Neural cell (in vitro differentiated cells): ENCODE measurements around the gene FGF12. TPM values are rescaled to one million over a fixed set of nuclear protein-coding genes. Genes with fewer than 3 reads are reported as not detected.

ENCODE experiments used
- H2AFZ ChIP-seq: fragments of 200-600, 300-800 bp; sonication (generic), shearing (Covaris generic); 2 replicates; pipeline ENCODE4 v1.6.0; 2014; ENCODE audit warnings: low read depth, mild to moderate bottlenecking, antibody characterized with exemption, low read length, moderate library complexity
- H3F3A ChIP-seq: fragments of 200-600 bp; shearing (Covaris generic); 2 replicates; pipeline ENCODE4 v1.6.1; 2016; ENCODE audit warnings: mild to moderate bottlenecking, moderate library complexity, mixed read lengths, antibody characterized with exemption, low read length; ENCODE audit not compliant: insufficient read depth, poor library complexity, severe bottlenecking
- H3K27ac ChIP-seq: fragments of 200-600, 300-800 bp; sonication (generic), shearing (Covaris generic); 2 replicates; pipeline ENCODE4 v1.5.1; 2014; ENCODE audit warnings: mild to moderate bottlenecking, low read length, moderate library complexity
- H3K27me3 ChIP-seq: fragments of 300-800, 200-600 bp; sonication (generic), shearing (Covaris generic); 2 replicates; pipeline ENCODE4 v1.6.0; 2014; ENCODE audit warnings: mild to moderate bottlenecking, low read depth, low read length, moderate library complexity; ENCODE audit not compliant: insufficient read depth
- H3K36me3 ChIP-seq: fragments of 300-800, 200-600 bp; sonication (generic), shearing (Covaris generic); 2 replicates; pipeline ENCODE4 v1.5.1; 2014; ENCODE audit warnings: mild to moderate bottlenecking, antibody characterized with exemption, low read length, moderate library complexity; ENCODE audit not compliant: insufficient read depth
- H3K4me2 ChIP-seq: fragments of 300-800, 200-600 bp; sonication (generic), shearing (Covaris generic); 2 replicates; pipeline ENCODE4 v1.6.0; 2014; ENCODE audit warnings: mild to moderate bottlenecking, low read length
- H3K4me3 ChIP-seq: fragments of 300-800, 200-600 bp; sonication (generic), shearing (Covaris generic); 2 replicates; pipeline ENCODE4 v1.5.1; 2014; ENCODE audit warnings: mild to moderate bottlenecking, low read length, moderate library complexity
- H3K79me2 ChIP-seq: fragments of 200-600 bp; shearing (Covaris generic); replicated peaks from 2 replicates; pipeline ENCODE4 v1.6.0; 2014; ENCODE audit warnings: mild to moderate bottlenecking, low read length, moderate library complexity; ENCODE audit not compliant: insufficient read depth
- H3K9ac ChIP-seq: fragments of 300-800, 200-600 bp; sonication (generic), shearing (Covaris generic); 2 replicates; pipeline ENCODE4 v1.6.1; 2016; ENCODE audit warnings: mild to moderate bottlenecking, low read length, mixed read lengths
- H3K9me2 ChIP-seq: fragments of 200-600 bp; shearing (Covaris generic); 2 replicates; pipeline ENCODE4 v1.6.1; 2016; ENCODE audit warnings: mild to moderate bottlenecking, low read length, mixed read lengths; ENCODE audit not compliant: insufficient read depth
- H3K9me3 ChIP-seq: fragments of 200-600, 300-800 bp; sonication (generic), shearing (Covaris generic); 2 replicates; pipeline ENCODE4 v1.6.1; 2016; ENCODE audit warnings: mild to moderate bottlenecking, mixed run types, low read length, moderate library complexity, mixed read lengths
- H4K20me1 ChIP-seq: fragments of 200-600 bp; shearing (Covaris generic); 2 replicates; pipeline ENCODE4 v1.6.1; 2016; ENCODE audit warnings: mild to moderate bottlenecking, mixed run types; ENCODE audit not compliant: insufficient read depth
- EP300 ChIP-seq: fragments of 450-650 bp; conservative IDR thresholded peaks from 2 replicates; pipeline ENCODE4 v1.6.1; 2014; ENCODE audit warnings: antibody characterized with exemption, mild to moderate bottlenecking, moderate library complexity; ENCODE audit not compliant: poor library complexity, severe bottlenecking
- EZH2 ChIP-seq: fragments of 200-600, 300-800 bp; shearing (Covaris generic), sonication (generic); IDR thresholded peaks from 2 replicates; pipeline ENCODE4 v1.6.1; 2014; ENCODE audit warnings: antibody characterized with exemption, low read length, borderline replicate concordance, mild to moderate bottlenecking; ENCODE audit not compliant: insufficient read depth, poor library complexity, severe bottlenecking
- MXI1 ChIP-seq: fragments of 450-650 bp; conservative IDR thresholded peaks from 2 replicates; pipeline ENCODE4 v1.6.1; 2014; ENCODE audit warnings: antibody characterized with exemption, mild to moderate bottlenecking; ENCODE audit not compliant: poor library complexity, severe bottlenecking
- POLR2AphosphoS5 ChIP-seq: IDR thresholded peaks from 2 replicates; pipeline ENCODE4 v1.6.1; 2012
- RAD21 ChIP-seq: fragments of 450-650 bp; conservative IDR thresholded peaks from 2 replicates; pipeline ENCODE4 v1.6.1; 2014; ENCODE audit warnings: antibody characterized with exemption, mild to moderate bottlenecking, moderate library complexity
- SMC3 ChIP-seq: fragments of 450-650 bp; conservative IDR thresholded peaks from 2 replicates; pipeline ENCODE4 v1.6.1; 2014; ENCODE audit warnings: antibody characterized with exemption, mild to moderate bottlenecking, moderate library complexity; ENCODE audit not compliant: poor library complexity
- TAF1 ChIP-seq: IDR thresholded peaks from 2 replicates; pipeline ENCODE4 v1.6.1; 2012; ENCODE audit warnings: low read depth
- polyA plus RNA-seq: library from polyadenylated mRNA; depleted of rRNA; stranded (reverse); fragments of >200 nt; gene quantifications from 2 replicates; pipeline ENCODE4 v1.2.3, GENCODE V29; 2014
- TF ChIP-seq, protein P1 (sequence below): fragments of 450-650 bp; IDR thresholded peaks from 2 replicates; pipeline ENCODE4 v1.5.1; 2014; ENCODE audit warnings: antibody characterized with exemption, mild to moderate bottlenecking, moderate library complexity; ENCODE audit not compliant: poor library complexity, severe bottlenecking
- TF ChIP-seq, protein P2 (sequence below): IDR thresholded peaks from 2 replicates; pipeline ENCODE4 v1.6.1; 2012; ENCODE audit warnings: borderline replicate concordance

The FGF12 gene
- polyA plus RNA-seq, 1 donor from 2014 or later = 4.8 TPM

DNA sequence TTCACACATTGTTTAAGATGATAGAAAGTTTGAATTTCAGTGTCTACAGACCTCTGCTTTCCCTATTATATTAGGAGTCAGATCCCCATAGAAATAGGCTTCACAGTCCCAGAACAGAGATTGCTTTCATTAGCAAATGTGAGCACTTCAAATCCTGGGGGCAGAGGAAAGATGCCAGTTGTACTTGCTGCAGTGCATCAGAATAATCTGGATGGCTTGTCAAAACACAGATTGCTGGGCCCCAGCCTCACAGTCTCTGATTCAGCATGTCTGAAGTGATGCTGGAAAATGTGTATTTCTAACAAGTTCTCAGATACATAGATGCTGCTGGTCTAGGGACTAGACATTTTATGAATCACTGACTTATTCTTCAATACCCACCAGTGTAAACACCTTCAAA lies 375.2 kb downstream of the FGF12 start:
- H3K9me3 ChIP-seq = no peaks in the 10 kb centered on the region
- H3F3A ChIP-seq = no peaks in the 10 kb centered on the region
- no peak overlapping the region for H3K4me2 ChIP-seq
- H2AFZ ChIP-seq = no peak overlapping the region
- no peak overlapping the region for H3K27ac ChIP-seq
- H3K9ac ChIP-seq = no peak overlapping the region
- H3K27me3 ChIP-seq = no peaks in the 10 kb centered on the region
- TF ChIP-seq SMC3 (no peak), POLR2AphosphoS5 (no peak), TAF1 (no peak), RAD21 (no peak), EZH2 (no peak), EP300 (no peak), MXI1 (no peak)
- TF ChIP-seq, protein P1, sequence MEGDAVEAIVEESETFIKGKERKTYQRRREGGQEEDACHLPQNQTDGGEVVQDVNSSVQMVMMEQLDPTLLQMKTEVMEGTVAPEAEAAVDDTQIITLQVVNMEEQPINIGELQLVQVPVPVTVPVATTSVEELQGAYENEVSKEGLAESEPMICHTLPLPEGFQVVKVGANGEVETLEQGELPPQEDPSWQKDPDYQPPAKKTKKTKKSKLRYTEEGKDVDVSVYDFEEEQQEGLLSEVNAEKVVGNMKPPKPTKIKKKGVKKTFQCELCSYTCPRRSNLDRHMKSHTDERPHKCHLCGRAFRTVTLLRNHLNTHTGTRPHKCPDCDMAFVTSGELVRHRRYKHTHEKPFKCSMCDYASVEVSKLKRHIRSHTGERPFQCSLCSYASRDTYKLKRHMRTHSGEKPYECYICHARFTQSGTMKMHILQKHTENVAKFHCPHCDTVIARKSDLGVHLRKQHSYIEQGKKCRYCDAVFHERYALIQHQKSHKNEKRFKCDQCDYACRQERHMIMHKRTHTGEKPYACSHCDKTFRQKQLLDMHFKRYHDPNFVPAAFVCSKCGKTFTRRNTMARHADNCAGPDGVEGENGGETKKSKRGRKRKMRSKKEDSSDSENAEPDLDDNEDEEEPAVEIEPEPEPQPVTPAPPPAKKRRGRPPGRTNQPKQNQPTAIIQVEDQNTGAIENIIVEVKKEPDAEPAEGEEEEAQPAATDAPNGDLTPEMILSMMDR = no peak
- TF ChIP-seq, protein P2, sequence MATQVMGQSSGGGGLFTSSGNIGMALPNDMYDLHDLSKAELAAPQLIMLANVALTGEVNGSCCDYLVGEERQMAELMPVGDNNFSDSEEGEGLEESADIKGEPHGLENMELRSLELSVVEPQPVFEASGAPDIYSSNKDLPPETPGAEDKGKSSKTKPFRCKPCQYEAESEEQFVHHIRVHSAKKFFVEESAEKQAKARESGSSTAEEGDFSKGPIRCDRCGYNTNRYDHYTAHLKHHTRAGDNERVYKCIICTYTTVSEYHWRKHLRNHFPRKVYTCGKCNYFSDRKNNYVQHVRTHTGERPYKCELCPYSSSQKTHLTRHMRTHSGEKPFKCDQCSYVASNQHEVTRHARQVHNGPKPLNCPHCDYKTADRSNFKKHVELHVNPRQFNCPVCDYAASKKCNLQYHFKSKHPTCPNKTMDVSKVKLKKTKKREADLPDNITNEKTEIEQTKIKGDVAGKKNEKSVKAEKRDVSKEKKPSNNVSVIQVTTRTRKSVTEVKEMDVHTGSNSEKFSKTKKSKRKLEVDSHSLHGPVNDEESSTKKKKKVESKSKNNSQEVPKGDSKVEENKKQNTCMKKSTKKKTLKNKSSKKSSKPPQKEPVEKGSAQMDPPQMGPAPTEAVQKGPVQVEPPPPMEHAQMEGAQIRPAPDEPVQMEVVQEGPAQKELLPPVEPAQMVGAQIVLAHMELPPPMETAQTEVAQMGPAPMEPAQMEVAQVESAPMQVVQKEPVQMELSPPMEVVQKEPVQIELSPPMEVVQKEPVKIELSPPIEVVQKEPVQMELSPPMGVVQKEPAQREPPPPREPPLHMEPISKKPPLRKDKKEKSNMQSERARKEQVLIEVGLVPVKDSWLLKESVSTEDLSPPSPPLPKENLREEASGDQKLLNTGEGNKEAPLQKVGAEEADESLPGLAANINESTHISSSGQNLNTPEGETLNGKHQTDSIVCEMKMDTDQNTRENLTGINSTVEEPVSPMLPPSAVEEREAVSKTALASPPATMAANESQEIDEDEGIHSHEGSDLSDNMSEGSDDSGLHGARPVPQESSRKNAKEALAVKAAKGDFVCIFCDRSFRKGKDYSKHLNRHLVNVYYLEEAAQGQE = no peak
- no peaks in the 10 kb centered on the region for H3K36me3 ChIP-seq
- H4K20me1 ChIP-seq = no peaks in the 10 kb centered on the region
- no peaks in the 10 kb centered on the region for H3K9me2 ChIP-seq
- H3K4me3 ChIP-seq = no peak overlapping the region
- H3K79me2 ChIP-seq = no peaks in the 10 kb centered on the region

DNA sequence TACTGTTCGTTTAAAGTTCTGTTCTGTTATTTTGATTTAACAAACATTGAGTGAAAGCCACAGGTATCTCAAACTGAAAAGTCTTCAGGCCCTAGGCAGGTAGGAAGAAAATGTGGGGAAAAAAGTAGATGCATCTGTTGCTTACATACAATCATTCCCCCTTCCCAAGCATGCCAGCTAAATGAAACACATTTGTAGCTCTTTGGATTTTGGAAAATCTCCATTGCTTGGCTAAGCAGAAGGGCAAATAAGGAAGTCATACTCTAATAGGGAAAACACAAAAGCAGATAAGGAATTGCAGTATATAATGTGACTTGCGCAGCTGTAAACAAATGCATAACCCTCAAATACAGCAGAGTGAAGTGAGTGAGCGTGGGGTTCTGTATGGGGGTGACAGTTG lies 375.9 kb downstream of the FGF12 start:
- H3K36me3 ChIP-seq = no peaks in the 10 kb centered on the region
- no peaks in the 10 kb centered on the region for H4K20me1 ChIP-seq
- no peak for TF ChIP-seq TAF1
- TF ChIP-seq POLR2AphosphoS5 = no peak
- TF ChIP-seq RAD21 = no peak
- TF ChIP-seq, protein P1 = no peak
- TF ChIP-seq SMC3 = no peak
- TF ChIP-seq, protein P2 = no peak
- TF ChIP-seq MXI1 = no peak
- no peak for TF ChIP-seq EP300
- no peak for TF ChIP-seq EZH2
- no peak overlapping the region for H3K9ac ChIP-seq
- no peaks in the 10 kb centered on the region for H3K79me2 ChIP-seq
- no peaks in the 10 kb centered on the region for H3K27me3 ChIP-seq
- H2AFZ ChIP-seq = no peak overlapping the region
- H3K9me3 ChIP-seq = no peaks in the 10 kb centered on the region
- H3K4me2 ChIP-seq = no peak overlapping the region
- H3K9me2 ChIP-seq = no peaks in the 10 kb centered on the region
- no peaks in the 10 kb centered on the region for H3F3A ChIP-seq
- no peak overlapping the region for H3K4me3 ChIP-seq
- no peak overlapping the region for H3K27ac ChIP-seq
